ENCODE results near the gene DCP1B.

DNA sequence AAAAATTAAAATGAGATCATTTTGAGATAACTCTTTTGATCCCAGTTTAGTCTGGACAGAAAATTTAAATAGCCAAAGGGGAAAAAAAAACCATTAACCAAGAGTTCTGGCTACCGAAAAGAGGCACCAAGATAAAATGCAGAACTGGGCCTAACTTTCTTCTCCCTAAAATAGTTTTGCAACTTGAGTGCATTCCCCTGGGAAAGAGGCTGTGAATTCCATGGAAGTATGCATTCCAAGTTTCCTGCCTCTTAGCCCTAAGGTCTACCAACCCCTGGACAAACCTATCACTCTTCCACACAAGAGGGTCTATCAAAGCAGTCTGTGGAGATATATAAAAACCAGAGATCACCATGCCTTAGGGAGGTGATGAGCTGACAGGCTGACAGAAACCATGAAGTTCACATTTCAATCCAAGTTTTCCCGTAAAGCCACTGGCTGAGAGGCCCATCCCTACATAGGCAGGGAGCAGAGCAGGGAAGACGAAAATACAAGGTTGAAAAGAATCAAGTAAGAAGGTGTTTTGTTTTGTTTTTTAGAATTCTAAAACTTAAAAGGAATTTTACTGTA, 33.8 kb downstream of the DCP1B start:
- TF ChIP-seq, protein P1, sequence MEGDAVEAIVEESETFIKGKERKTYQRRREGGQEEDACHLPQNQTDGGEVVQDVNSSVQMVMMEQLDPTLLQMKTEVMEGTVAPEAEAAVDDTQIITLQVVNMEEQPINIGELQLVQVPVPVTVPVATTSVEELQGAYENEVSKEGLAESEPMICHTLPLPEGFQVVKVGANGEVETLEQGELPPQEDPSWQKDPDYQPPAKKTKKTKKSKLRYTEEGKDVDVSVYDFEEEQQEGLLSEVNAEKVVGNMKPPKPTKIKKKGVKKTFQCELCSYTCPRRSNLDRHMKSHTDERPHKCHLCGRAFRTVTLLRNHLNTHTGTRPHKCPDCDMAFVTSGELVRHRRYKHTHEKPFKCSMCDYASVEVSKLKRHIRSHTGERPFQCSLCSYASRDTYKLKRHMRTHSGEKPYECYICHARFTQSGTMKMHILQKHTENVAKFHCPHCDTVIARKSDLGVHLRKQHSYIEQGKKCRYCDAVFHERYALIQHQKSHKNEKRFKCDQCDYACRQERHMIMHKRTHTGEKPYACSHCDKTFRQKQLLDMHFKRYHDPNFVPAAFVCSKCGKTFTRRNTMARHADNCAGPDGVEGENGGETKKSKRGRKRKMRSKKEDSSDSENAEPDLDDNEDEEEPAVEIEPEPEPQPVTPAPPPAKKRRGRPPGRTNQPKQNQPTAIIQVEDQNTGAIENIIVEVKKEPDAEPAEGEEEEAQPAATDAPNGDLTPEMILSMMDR (IDR thresholded peaks at IDR 0.05; ENCODE audit: low read depth, low read length, missing input control) = no peak
- no peak for TF ChIP-seq YY1 (IDR thresholded peaks at IDR 0.05)
- no peak for TF ChIP-seq FOXA2 (IDR thresholded peaks at IDR 0.05)
- no peak for TF ChIP-seq RAD21 (IDR thresholded peaks at IDR 0.05)
- no peak for TF ChIP-seq SP1 (IDR thresholded peaks at IDR 0.05)
- TF ChIP-seq, protein P2, sequence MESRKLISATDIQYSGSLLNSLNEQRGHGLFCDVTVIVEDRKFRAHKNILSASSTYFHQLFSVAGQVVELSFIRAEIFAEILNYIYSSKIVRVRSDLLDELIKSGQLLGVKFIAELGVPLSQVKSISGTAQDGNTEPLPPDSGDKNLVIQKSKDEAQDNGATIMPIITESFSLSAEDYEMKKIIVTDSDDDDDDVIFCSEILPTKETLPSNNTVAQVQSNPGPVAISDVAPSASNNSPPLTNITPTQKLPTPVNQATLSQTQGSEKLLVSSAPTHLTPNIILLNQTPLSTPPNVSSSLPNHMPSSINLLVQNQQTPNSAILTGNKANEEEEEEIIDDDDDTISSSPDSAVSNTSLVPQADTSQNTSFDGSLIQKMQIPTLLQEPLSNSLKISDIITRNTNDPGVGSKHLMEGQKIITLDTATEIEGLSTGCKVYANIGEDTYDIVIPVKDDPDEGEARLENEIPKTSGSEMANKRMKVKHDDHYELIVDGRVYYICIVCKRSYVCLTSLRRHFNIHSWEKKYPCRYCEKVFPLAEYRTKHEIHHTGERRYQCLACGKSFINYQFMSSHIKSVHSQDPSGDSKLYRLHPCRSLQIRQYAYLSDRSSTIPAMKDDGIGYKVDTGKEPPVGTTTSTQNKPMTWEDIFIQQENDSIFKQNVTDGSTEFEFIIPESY (IDR thresholded peaks at IDR 0.05) = no peak
- TF ChIP-seq, protein P3, sequence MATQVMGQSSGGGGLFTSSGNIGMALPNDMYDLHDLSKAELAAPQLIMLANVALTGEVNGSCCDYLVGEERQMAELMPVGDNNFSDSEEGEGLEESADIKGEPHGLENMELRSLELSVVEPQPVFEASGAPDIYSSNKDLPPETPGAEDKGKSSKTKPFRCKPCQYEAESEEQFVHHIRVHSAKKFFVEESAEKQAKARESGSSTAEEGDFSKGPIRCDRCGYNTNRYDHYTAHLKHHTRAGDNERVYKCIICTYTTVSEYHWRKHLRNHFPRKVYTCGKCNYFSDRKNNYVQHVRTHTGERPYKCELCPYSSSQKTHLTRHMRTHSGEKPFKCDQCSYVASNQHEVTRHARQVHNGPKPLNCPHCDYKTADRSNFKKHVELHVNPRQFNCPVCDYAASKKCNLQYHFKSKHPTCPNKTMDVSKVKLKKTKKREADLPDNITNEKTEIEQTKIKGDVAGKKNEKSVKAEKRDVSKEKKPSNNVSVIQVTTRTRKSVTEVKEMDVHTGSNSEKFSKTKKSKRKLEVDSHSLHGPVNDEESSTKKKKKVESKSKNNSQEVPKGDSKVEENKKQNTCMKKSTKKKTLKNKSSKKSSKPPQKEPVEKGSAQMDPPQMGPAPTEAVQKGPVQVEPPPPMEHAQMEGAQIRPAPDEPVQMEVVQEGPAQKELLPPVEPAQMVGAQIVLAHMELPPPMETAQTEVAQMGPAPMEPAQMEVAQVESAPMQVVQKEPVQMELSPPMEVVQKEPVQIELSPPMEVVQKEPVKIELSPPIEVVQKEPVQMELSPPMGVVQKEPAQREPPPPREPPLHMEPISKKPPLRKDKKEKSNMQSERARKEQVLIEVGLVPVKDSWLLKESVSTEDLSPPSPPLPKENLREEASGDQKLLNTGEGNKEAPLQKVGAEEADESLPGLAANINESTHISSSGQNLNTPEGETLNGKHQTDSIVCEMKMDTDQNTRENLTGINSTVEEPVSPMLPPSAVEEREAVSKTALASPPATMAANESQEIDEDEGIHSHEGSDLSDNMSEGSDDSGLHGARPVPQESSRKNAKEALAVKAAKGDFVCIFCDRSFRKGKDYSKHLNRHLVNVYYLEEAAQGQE (IDR thresholded peaks at IDR 0.05) = no peak
- TF ChIP-seq JUND (IDR thresholded peaks at IDR 0.05) = no peak
- no peak for TF ChIP-seq RXRA (IDR thresholded peaks at IDR 0.05)
